Testis (tissue), 3 donors: ENCODE results near the gene CR1L. TPM values are rescaled to one million over a fixed set of nuclear protein-coding genes. Genes with fewer than 3 reads are reported as not detected.

Experiments
- DNase-seq: peaks from one replicate; pipeline ENCODE4 v3.0.0-alpha.2; 2019
- H3K27ac ChIP-seq, 2 donors: fragments of 200-600 bp; sonication (generic); one replicate each; pipeline ENCODE4 v1.5.1; 2019
- H3K27me3 ChIP-seq: fragments of 200-600 bp; sonication (generic); one replicate; pipeline ENCODE4 v1.5.1; 2019
- H3K36me3 ChIP-seq: fragments of 200-600 bp; sonication (generic); one replicate; pipeline ENCODE4 v1.5.1; 2017; ENCODE audit warnings: low read depth; ENCODE audit errors: missing control alignments
- H3K4me1 ChIP-seq: fragments of 200-600 bp; sonication (generic); one replicate; pipeline ENCODE4 v1.5.1; 2019
- H3K4me3 ChIP-seq, 2 donors: fragments of 200-600 bp; sonication (generic); one replicate each; pipeline ENCODE4 v1.5.1; 2017 to 2019
- H3K9me3 ChIP-seq: fragments of 200-600 bp; sonication (generic); one replicate; pipeline ENCODE4 v1.5.1; 2017
- POLR2A ChIP-seq: fragments of 450-650 bp; IDR thresholded peaks from one replicate; pipeline ENCODE4 v1.6.1; 2017; ENCODE audit warnings: antibody characterized with exemption, mild to moderate bottlenecking, moderate library complexity
- WGBS, 2 donors: methylation state at CpG; one replicate each; pipeline ENCODE4 v1.1.5; 2018; 5-methylcytosine and 5-hydroxymethylcytosine counted together
- intact Hi-C: fragments of 100-400 bp; cut with DNase I; formaldehyde crosslinking; loops from one replicate; pipeline ENCODE4 v1.15.1; 2023; ENCODE audit warnings: low total_unique reads
- polyA plus RNA-seq: library from polyadenylated mRNA; stranded (reverse); fragments of 350-450 nt; fragmentation: Illumina TruSeq; extraction: RNeasy Lipid Tissue Mini Kit (QIAGEN cat#74804); gene quantifications from one replicate; pipeline ENCODE4 v1.2.3, GENCODE V29; 2014; ENCODE audit warnings: low read depth, low replicate concordance; ENCODE audit not compliant: insufficient read depth
- total RNA-seq, 2 donors: library from RNA; depleted of rRNA; stranded (reverse); fragments of >200 nt; gene quantifications; one replicate each; pipeline ENCODE4 v1.2.3, GENCODE V29; 2016
- TF ChIP-seq, protein P1 (sequence below), 3 experiments: fragments of 450-650 bp in 2 of 3; fragments of 200-600 bp in 1 of 3; sonication (generic) in 1 of 3; IDR thresholded peaks; one replicate each; pipeline ENCODE4 v1.5.1; 2016 to 2019; ENCODE audit warnings: antibody characterized with exemption in 3 of 3, mild to moderate bottlenecking in 2 of 3, moderate library complexity in 1 of 3

Gene CR1L
- total and polyA plus RNA-seq, 3 donors from 2014 or later = not detected

DNA sequence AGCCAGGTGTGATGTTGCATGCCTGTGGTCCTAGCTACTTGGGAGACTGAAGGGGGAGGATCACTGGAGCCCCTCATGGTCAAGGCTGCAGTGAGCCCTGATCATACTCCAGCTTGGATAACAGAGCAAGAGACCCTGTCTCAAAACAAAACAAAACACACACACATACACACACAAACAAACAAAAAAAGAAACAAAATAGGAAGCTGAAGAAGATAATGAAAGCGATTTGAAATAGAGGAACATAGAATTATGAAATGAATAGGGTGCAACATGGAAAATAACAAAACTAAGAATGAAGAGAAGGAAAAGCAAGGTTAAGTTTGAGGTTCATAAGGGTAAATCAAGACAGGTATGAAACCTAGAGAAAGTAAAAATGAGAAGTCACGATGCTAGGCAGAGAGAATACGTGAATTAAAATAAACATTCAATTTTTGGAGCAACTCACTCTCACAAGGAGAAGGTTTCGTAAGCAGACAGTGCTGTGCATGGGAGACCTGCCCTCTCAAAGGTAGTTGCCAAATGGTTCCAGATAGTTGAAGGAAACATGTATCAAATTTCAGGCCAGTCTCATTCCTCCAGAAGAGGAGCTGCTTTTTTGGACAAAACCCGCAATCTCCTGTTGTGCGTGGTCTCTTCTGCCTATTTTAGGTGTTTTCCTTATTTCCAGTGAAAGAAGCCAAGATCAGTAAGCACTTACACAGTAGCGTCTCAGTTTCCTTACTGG, 110.2 kb downstream of the CR1L start:
- Histone ChIP-seq H3K4me1 (peaks cover 34% of the 10 kb centered on the region), H3K27ac (no peak overlapping the region), H3K9me3 (no peaks in the 10 kb centered on the region), H3K4me3 (no peak overlapping the region), H3K36me3 (no peaks in the 10 kb centered on the region), H3K27me3 (no peaks in the 10 kb centered on the region)
- 53 to 67% methylated on average over 7 of the region's 7 CpGs for WGBS, 2 donors
- intact Hi-C loops = no loop called here
- TF ChIP-seq POLR2A = no peak
- TF ChIP-seq, protein P1, sequence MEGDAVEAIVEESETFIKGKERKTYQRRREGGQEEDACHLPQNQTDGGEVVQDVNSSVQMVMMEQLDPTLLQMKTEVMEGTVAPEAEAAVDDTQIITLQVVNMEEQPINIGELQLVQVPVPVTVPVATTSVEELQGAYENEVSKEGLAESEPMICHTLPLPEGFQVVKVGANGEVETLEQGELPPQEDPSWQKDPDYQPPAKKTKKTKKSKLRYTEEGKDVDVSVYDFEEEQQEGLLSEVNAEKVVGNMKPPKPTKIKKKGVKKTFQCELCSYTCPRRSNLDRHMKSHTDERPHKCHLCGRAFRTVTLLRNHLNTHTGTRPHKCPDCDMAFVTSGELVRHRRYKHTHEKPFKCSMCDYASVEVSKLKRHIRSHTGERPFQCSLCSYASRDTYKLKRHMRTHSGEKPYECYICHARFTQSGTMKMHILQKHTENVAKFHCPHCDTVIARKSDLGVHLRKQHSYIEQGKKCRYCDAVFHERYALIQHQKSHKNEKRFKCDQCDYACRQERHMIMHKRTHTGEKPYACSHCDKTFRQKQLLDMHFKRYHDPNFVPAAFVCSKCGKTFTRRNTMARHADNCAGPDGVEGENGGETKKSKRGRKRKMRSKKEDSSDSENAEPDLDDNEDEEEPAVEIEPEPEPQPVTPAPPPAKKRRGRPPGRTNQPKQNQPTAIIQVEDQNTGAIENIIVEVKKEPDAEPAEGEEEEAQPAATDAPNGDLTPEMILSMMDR (IDR thresholded peaks at IDR 0.05) = no peak
- DNase-seq = no peak

- intact Hi-C loops = no loop called here
- no peak overlapping the region for H3K27ac ChIP-seq
- no peak for TF ChIP-seq POLR2A
- TF ChIP-seq, protein P1 (IDR thresholded peaks at IDR 0.05) = no peak
- H3K9me3 ChIP-seq = no peaks in the 10 kb centered on the region
- peaks cover 33% of the 10 kb centered on the region for H3K4me1 ChIP-seq
- H3K36me3 ChIP-seq = no peaks in the 10 kb centered on the region
- 64 to 78% methylated on average over 2 of the region's 2 CpGs for WGBS, 2 donors
- no peak for DNase-seq
- H3K4me3 ChIP-seq = no peak overlapping the region
- H3K27me3 ChIP-seq = no peaks in the 10 kb centered on the region
These were observed 111.1 kb downstream of the CR1L start for GRCh38 chr1:207755846-207756693.

- Histone ChIP-seq H3K36me3 (no peaks in the 10 kb centered on the region), H3K4me3 (no peak overlapping the region), H3K9me3 (no peaks in the 10 kb centered on the region), H3K4me1 (peaks cover 2% of the 10 kb centered on the region), H3K27me3 (no peaks in the 10 kb centered on the region), H3K27ac (no peak overlapping the region)
- DNase-seq = no peak
- intact Hi-C loops = no loop called here
- TF ChIP-seq, protein P1 (IDR thresholded peaks at IDR 0.05) = no peak
- no peak for TF ChIP-seq POLR2A
- 97 to 100% methylated on average over 12 to 13 of the region's 13 CpGs for WGBS, 2 donors
These were observed 117.7 kb downstream of the CR1L start for GRCh38 chr1:207762622-207763021.

DNA sequence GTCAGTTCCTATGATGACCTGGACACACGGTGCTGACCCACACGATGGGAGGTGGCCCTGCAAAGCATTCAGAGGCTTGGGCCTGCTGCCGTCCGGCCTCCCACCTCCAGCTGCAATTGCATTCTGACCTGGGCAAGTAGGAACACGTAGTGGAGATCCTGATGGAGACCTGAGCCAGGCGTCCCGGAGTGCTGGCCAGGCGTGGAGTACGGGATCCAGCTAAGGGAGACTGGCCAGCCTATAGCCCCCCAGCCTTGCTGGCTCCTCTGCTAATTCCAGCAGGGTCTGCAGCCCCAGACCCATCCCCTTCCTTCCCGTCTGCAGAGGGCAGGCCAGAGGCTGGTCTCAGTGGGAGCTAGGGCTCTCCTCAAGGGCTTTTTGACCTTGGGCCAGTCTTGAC, 118.2 kb downstream of the CR1L start:
- no peaks in the 10 kb centered on the region for H3K9me3 ChIP-seq
- H3K27me3 ChIP-seq = no peaks in the 10 kb centered on the region
- no peaks in the 10 kb centered on the region for H3K4me1 ChIP-seq
- WGBS, 2 donors = 93 to 96% methylated on average over 10 of the region's 10 CpGs
- no peak overlapping the region for H3K27ac ChIP-seq
- no peak for TF ChIP-seq POLR2A
- TF ChIP-seq, protein P1 (IDR thresholded peaks at IDR 0.05) = no peak
- no peak for DNase-seq
- H3K36me3 ChIP-seq = no peaks in the 10 kb centered on the region
- intact Hi-C loops = no loop called here
- H3K4me3 ChIP-seq = no peak overlapping the region
